GM23248 (cell line): ENCODE data around the gene AQP2.
"Not testable (repeated sequence)": the region's sequence is repeated elsewhere in the genome, so short reads cannot be mapped to it uniquely, and the experiment has no call there.

Source experiments
- EZH2 ChIP-seq: fragments of 200-600 bp; sonication (generic); IDR thresholded peaks from 2 replicates; pipeline ENCODE4 v1.6.1; 2018; ENCODE audit warnings: antibody characterized with exemption, mild to moderate bottlenecking; ENCODE audit not compliant: insufficient read depth, poor library complexity, severe bottlenecking
- EZH2phosphoT487 ChIP-seq: fragments of 200-600 bp; sonication (generic); IDR thresholded peaks from 2 replicates; pipeline ENCODE4 v1.6.1; 2018; ENCODE audit warnings: antibody characterized with exemption, moderate library complexity, mild to moderate bottlenecking, low read depth; ENCODE audit not compliant: insufficient read depth

DNA sequence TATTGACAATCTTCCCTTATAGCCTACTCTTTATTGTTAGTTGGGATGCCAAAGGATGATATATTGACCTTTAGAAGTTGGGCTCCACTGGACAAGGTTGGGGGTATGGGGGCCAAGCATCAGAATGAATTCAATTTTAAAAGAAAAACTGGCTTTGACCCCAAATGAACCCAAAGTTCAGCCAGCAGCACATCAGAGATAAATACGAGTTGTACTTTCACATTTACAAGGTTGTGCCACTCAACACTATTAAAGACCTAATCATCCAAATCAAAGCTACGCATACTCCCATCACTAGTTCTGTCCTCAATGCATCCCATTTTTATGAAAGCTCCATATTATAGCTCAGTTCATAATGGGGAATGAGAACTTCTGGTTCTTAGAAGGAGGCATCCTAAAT is 38.9 kb downstream of the AQP2 start:
- TF ChIP-seq EZH2, EZH2phosphoT487: not testable (repeated sequence)
